GM19239 (cell line): ENCODE data around the gene DGKI.

Experiments used
- DNase-seq: peaks from one replicate; pipeline ENCODE4 v3.0.0; 2011; ENCODE audit warnings: low spot score; ENCODE audit not compliant: insufficient read length
- FAIRE-seq: peaks from 2 replicates; lab custom pipeline; 2011; peaks lifted over from hg19 to GRCh38; lab: Jason Lieb, UNC

The DGKI gene

GRCh38 chr7:137345799-137346449, 500.9 kb downstream of the DGKI start:
- FAIRE-seq (no peak), DNase-seq (no peak)

GRCh38 chr7:137343281-137343841, 503.4 kb downstream of the DGKI start, which contains the start of gene PTN:
PTN (minus strand) TSS chr7:137343733; CDS start chr7:137254973, 88,760 bp downstream.
- no peak for DNase-seq
- no peak for FAIRE-seq

GRCh38 chr7:137342828-137343261, 503.9 kb downstream of the DGKI start:
- DNase-seq (no peak), FAIRE-seq (no peak)

GRCh38 chr7:137342265-137342664, 504.5 kb downstream of the DGKI start:
- no peak for FAIRE-seq
- no peak for DNase-seq

DNA sequence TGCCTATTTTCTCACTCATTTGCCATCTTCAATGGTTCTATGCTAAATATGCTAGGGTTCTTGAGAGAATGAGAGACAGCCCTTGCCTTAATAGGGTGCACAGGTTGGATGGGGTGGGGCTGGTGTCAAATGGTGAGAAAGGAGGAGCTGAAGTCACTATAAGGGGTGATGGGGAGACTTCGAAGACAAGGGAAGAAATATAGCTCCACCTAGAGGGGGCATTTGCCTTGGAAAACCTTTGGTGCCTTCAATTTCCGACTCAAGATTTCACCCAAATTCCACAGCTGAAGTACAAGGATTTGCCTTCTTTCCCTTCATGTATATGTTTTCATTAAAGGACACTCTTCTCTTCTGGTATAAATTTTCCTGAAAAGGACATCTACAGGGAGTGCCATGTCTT, 508.9 kb downstream of the DGKI start:
- FAIRE-seq (no peak), DNase-seq (no peak)

DNA sequence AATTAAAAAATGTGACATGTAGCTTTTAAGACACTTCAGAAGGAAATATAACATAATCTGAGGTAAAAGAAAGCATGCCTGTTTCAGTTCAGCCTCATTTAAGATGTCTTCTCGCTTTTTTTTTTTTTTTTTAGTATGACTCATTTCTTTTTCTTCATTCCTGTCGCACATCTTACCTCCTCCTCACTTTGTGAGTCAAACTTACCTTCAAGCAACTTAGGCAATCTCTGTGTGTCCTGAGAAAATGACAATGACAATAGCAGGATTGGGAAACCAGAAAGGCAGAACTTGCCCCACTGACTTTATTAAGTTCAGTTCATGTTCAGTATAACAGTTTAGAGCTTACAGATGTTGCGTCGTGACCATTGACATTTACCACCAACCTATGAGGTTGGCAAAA, 511.0 kb downstream of the DGKI start:
- DNase-seq (no peak), FAIRE-seq (no peak)

DNA sequence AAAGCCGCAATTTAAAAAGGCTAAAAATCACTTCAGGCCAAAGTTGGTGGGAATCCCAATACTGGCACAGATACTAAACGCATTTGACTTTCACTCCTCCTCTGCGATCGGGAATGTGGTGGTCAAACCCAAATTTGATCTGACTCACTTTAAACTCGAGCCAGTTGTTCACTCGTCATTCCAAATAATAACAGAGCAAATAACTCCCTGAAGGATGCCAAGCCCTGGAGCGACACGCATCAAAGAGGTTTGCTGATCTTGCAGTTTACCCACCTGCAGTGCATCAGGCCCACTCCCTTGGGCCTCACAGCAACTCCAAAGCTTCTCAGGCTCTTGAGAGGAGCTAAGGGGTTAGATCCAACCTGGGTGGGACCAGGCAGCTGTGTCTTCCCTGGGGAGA, 515.4 kb downstream of the DGKI start:
- FAIRE-seq, result no peak
- no peak for DNase-seq
